Thoracic aorta (tissue), 2 donors: ENCODE data around the gene ARHGEF37. TPM values are rescaled to one million over a fixed set of nuclear protein-coding genes. Genes with fewer than 3 reads are reported as not detected.

Experiments used
- ATAC-seq: fragments of 150-250 bp; one replicate; pipeline ENCODE4 v1.8.0; 2017; ENCODE audit warnings: low read depth; ENCODE audit not compliant: insufficient number of reproducible peaks, low FRiP score
- DNase-seq: peaks from one replicate; pipeline ENCODE4 v3.0.0-alpha.2; 2020; ENCODE audit warnings: low spot score
- H3K27ac ChIP-seq, 2 donors: fragments of 200-600 bp; sonication (generic); 1 replicate in 1 of 2; 2 replicates in 1 of 2; pipeline ENCODE4 v1.5.1; 2016; ENCODE audit warnings: mild to moderate bottlenecking in 2 of 2, moderate library complexity in 2 of 2
- H3K27me3 ChIP-seq: fragments of 200-600 bp; sonication (generic); replicated peaks from 2 replicates; pipeline ENCODE4 v1.6.0; 2016; ENCODE audit warnings: mild to moderate bottlenecking; ENCODE audit not compliant: insufficient read depth
- H3K36me3 ChIP-seq: fragments of 200-600 bp; sonication (generic); one replicate; pipeline ENCODE4 v1.5.1; 2016
- H3K4me1 ChIP-seq, 2 donors: fragments of 200-600 bp; sonication (generic); 1 replicate in 1 of 2; 2 replicates in 1 of 2; pipeline versions ENCODE4 v1.5.1 to v1.6.0; 2016; ENCODE audit warnings: low read depth in 2 of 2, mild to moderate bottlenecking in 1 of 2; ENCODE audit not compliant: control insufficient read depth in 1 of 2
- H3K4me3 ChIP-seq: fragments of 200-600 bp; sonication (generic); 2 replicates; pipeline ENCODE4 v1.5.1; 2016; ENCODE audit warnings: mild to moderate bottlenecking
- H3K9me3 ChIP-seq: fragments of 200-600 bp; sonication (generic); 2 replicates; pipeline ENCODE4 v1.5.1; 2016
- total RNA-seq, 2 donors: library from RNA; depleted of rRNA; stranded (reverse); fragments of >200 nt; gene quantifications; one replicate each; pipeline versions ENCODE4 v1.1.0 to v1.2.3, GENCODE V29; 2016
- TF ChIP-seq, protein P1 (sequence below): fragments of 200-600 bp; sonication (generic); IDR thresholded peaks from one replicate; pipeline ENCODE4 v1.5.1; 2019; ENCODE audit warnings: antibody characterized with exemption

The ARHGEF37 gene
- total RNA-seq, 2 donors from 2014 or later: 5.6 to 11.4 TPM

DNA sequence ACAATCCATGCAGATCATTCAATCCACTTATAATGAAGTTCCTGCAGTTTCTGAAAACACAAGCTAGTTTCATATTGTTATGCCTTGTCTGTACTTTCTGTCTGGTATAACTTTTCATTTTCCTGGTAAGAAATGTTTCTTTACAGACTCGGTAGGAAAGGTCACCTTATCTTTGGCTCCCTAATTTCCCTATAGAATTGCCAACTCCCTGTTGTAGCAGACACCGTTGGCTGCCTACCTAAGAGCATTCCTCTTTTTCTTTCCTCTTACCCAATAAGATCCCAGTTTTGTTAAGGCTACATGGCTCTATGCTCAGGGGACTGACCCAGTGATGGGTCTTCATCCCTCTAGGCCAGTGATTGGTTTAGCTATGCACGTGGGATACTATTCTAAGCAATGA is 6.2 kb upstream of the ARHGEF37 start:
- no peak for ATAC-seq

DNA sequence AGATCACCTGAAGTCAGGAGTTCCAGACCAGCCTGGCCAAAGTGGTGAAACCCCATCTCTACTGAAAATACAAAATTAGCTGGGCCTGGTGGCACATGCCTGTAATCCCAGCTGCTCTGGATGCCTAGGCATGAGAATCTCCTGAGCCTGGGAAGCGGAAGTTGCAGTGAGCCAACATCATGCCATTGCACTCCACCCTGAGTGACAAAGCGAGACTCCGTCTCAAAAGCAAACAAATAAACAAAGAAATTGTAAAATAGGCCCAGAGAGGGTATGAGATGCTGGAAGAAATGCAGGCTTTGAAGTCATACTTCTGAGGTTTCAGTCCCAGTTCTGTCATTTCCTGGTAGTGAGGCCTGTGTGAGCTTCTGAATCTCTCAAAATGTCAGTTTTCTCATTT is 5.3 kb upstream of the ARHGEF37 start:
- Histone ChIP-seq H3K27ac (no peak overlapping the region), H3K4me3 (no peak overlapping the region), H3K27me3 (no peaks in the 10 kb centered on the region), H3K9me3 (no peaks in the 10 kb centered on the region), H3K36me3 (no peaks in the 10 kb centered on the region), H3K4me1 (peaks cover 5 to 13% of the 10 kb centered on the region in 2 donors)
- TF ChIP-seq, protein P1, sequence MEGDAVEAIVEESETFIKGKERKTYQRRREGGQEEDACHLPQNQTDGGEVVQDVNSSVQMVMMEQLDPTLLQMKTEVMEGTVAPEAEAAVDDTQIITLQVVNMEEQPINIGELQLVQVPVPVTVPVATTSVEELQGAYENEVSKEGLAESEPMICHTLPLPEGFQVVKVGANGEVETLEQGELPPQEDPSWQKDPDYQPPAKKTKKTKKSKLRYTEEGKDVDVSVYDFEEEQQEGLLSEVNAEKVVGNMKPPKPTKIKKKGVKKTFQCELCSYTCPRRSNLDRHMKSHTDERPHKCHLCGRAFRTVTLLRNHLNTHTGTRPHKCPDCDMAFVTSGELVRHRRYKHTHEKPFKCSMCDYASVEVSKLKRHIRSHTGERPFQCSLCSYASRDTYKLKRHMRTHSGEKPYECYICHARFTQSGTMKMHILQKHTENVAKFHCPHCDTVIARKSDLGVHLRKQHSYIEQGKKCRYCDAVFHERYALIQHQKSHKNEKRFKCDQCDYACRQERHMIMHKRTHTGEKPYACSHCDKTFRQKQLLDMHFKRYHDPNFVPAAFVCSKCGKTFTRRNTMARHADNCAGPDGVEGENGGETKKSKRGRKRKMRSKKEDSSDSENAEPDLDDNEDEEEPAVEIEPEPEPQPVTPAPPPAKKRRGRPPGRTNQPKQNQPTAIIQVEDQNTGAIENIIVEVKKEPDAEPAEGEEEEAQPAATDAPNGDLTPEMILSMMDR: no peak
- ATAC-seq (no peak), DNase-seq (no peak)

More for the DNA sequence above, 6.2 kb upstream of the ARHGEF37 start:
- Histone ChIP-seq H3K9me3 (no peaks in the 10 kb centered on the region), H3K4me1 (peaks cover 0 to 7% of the 10 kb centered on the region in 2 donors), H3K4me3 (no peak overlapping the region), H3K27ac (no peak overlapping the region), H3K36me3 (no peaks in the 10 kb centered on the region), H3K27me3 (no peaks in the 10 kb centered on the region)
- no peak for DNase-seq
- TF ChIP-seq, protein P1: no peak

DNA sequence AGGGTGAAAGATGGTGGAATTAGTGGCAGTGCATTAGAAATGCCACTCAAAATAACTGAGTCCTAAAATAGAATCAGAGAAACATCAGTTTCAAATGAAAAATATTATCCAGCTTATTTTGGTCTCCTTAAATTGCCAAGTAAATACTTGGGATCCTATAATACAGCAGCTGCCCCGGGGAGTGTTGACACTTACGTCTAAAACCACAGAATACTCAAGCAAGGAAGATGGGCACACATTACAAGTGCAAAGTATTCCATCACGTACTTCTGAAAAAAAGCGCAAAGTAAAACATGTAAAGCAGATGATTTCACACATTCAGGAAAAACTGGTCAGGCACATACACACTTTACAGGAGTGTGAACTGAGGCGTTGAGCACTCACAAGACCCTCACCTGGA is 2.4 kb upstream of the ARHGEF37 start:
- Histone ChIP-seq H3K27ac (no peak overlapping the region), H3K36me3 (no peaks in the 10 kb centered on the region), H3K4me1 (peaks cover 14 to 33% of the 10 kb centered on the region in 2 donors), H3K9me3 (no peaks in the 10 kb centered on the region), H3K27me3 (no peaks in the 10 kb centered on the region), H3K4me3 (no peak overlapping the region)
- ATAC-seq (no peak), DNase-seq (no peak)
- TF ChIP-seq, protein P1: no peak

DNA sequence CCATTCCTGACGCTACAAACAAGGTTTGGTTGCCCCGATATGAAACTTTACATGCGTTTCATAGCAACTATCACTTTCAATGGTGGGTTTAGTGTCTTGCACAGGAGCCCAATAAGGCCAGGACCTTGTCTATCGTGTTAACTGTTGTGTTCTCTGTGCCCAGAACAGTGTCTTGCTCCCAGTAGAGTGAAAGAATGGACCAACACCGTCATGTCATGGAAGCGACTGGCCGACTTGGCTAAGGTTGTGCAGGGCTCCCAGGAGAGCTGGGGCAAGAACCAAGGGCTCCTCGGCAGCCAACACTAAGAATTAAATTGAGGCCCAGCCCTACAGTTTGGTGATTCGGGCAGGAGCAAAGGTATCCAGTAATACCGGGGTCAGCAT is 498 bp upstream of the ARHGEF37 start:
- Histone ChIP-seq H3K4me3 (peak overlapping the region; percentile 82), H3K36me3 (no peaks in the 10 kb centered on the region), H3K4me1 (peaks cover 23 to 43% of the 10 kb centered on the region in 2 donors), H3K27ac (peak overlapping the region in 1 of 2 donors; percentile 72), H3K9me3 (no peaks in the 10 kb centered on the region), H3K27me3 (no peaks in the 10 kb centered on the region)
- TF ChIP-seq, protein P1: no peak
- no peak for DNase-seq
- ATAC-seq: no peak

DNA sequence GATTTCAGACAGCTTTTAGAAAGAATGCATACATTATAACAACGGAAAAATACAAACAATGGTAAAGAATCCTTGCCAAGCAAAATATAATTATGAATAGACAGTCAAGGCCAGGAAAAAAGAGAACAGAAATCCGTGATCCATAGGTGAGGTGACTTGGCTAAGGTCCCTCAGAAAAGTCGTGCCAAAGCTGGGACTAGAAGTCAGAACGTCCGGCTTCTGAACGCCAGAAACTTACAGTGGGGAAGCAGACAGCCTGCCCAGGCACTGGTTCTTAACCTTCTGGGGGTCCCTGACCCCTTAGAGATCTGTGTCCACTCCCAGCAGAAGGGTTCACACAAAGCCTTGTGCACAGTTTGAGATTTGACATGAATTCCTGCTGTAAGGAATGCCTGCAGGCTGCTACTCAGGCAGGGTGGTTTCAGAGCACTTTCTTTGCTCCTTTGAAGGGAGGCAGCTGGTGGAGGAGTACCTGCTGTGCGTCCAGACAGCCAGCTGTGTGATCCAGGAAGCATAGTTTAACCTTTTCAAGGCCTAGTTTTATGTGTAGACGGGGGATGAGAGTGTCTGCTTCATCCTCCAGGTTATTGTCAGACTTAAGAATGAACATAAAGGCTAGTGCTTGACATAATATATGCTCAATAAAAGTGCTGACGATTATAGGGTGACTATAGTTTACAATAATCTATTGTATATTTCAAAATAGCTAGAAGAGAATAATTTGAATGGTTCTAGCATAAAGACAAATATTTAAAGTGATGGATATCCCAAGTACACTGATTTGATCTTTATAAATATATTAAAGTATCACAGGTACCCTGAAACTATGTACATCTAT is 852 bp downstream of the ARHGEF37 start:
- Histone ChIP-seq H3K27me3 (no peaks in the 10 kb centered on the region), H3K4me1 (peaks cover 33 to 51% of the 10 kb centered on the region in 2 donors), H3K9me3 (no peaks in the 10 kb centered on the region), H3K36me3 (no peaks in the 10 kb centered on the region), H3K27ac (peak overlapping the region; percentile 62 to 72), H3K4me3 (peak overlapping the region; percentile 82)
- no peak for DNase-seq
- ATAC-seq: no peak
- TF ChIP-seq, protein P1: no peak
